Transverse colon (tissue), 4 donors: ENCODE results near the gene PKN1. TPM values are rescaled to one million over a fixed set of nuclear protein-coding genes. Genes with fewer than 3 reads are reported as not detected.

ENCODE experiments used
- DNase-seq: peaks from one replicate; pipeline ENCODE4 v3.0.0-alpha.2; 2019
- H3K27ac ChIP-seq, 4 donors: fragments of 200-600 bp; sonication (generic); 2 replicates each; pipeline ENCODE4 v1.5.1; 2016 to 2018; ENCODE audit warnings: inconsistent platforms in 4 of 4
- H3K27me3 ChIP-seq: fragments of 200-600 bp; sonication (generic); 2 replicates; pipeline ENCODE4 v1.5.1; 2017; ENCODE audit warnings: inconsistent platforms
- H3K36me3 ChIP-seq, 4 donors: fragments of 200-600 bp; sonication (generic); 2 replicates each; pipeline ENCODE4 v1.5.1; 2017 to 2019; ENCODE audit warnings: inconsistent platforms in 4 of 4
- H3K4me1 ChIP-seq, 4 donors: fragments of 200-600 bp; sonication (generic); 2 replicates each; pipeline ENCODE4 v1.5.1; 2017 to 2020; ENCODE audit warnings: inconsistent platforms in 4 of 4
- H3K4me3 ChIP-seq, 4 donors: fragments of 200-600 bp; sonication (generic); 1 replicate in 1 of 4; 2 replicates in 3 of 4; pipeline versions ENCODE4 v1.5.1 to v1.6.1; 2017 to 2019; ENCODE audit warnings: inconsistent platforms in 4 of 4
- H3K9me3 ChIP-seq, 2 donors: fragments of 200-600 bp; sonication (generic); 2 replicates each; pipeline ENCODE4 v1.5.1; 2017 to 2019; ENCODE audit warnings: inconsistent platforms in 2 of 2
- CTCF ChIP-seq, 5 experiments: fragments of 200-600 bp in 3 of 5; fragments of 450-650 bp in 2 of 5; sonication (generic) in 3 of 5; IDR thresholded peaks; 1 replicate in 2 of 5; 2 replicates in 3 of 5; pipeline ENCODE4 v1.5.1; 2016 to 2017; ENCODE audit warnings: antibody characterized with exemption in 5 of 5, inconsistent platforms in 3 of 5, mild to moderate bottlenecking in 2 of 5, moderate library complexity in 1 of 5
- EP300 ChIP-seq: sonication (generic); formaldehyde crosslinking; IDR thresholded peaks from one replicate; pipeline ENCODE4 v1.6.1; 2017; ENCODE audit warnings: antibody characterized with exemption, low read depth
- POLR2A ChIP-seq: fragments of 450-650 bp; IDR thresholded peaks from one replicate; pipeline ENCODE4 v1.6.1; 2016; ENCODE audit warnings: antibody characterized with exemption, mild to moderate bottlenecking, moderate library complexity
- POLR2AphosphoS5 ChIP-seq, 3 donors: sonication (generic); formaldehyde crosslinking; IDR thresholded peaks; one replicate each; pipeline ENCODE4 v1.6.1; 2016; ENCODE audit warnings: antibody characterized with exemption in 3 of 3
- WGBS, 2 donors: methylation state at CpG; one replicate each; pipeline ENCODE4 v1.1.5; 2018; ENCODE audit warnings: low coverage in 1 of 2; 5-methylcytosine and 5-hydroxymethylcytosine counted together
- in situ Hi-C, 4 donors: fragments of 200-750 bp; cut with MboI; loops; one replicate each; pipeline versions ENCODE4 v1.15.0 to v1.15.1; 2017; ENCODE audit warnings: low sequenced_read_pairs in 3 of 4, low pct_ligation_motif_present in 1 of 4, low pct_unique_long_range_greater_than_20kb in 1 of 4
- intact Hi-C: fragments of 100-400 bp; cut with DNase I; formaldehyde crosslinking; loops from one replicate; pipeline ENCODE4 v1.15.1; 2023; ENCODE audit warnings: low total_unique reads
- total RNA-seq, 4 donors: library from RNA; depleted of rRNA; stranded (reverse); fragments of >200 nt; gene quantifications; one replicate each; pipeline ENCODE4 v1.1.0, GENCODE V29; 2016

PKN1 gene
- total RNA-seq, 4 donors from 2014 or later = 29.1 to 129 (median 55.0) TPM

DNA sequence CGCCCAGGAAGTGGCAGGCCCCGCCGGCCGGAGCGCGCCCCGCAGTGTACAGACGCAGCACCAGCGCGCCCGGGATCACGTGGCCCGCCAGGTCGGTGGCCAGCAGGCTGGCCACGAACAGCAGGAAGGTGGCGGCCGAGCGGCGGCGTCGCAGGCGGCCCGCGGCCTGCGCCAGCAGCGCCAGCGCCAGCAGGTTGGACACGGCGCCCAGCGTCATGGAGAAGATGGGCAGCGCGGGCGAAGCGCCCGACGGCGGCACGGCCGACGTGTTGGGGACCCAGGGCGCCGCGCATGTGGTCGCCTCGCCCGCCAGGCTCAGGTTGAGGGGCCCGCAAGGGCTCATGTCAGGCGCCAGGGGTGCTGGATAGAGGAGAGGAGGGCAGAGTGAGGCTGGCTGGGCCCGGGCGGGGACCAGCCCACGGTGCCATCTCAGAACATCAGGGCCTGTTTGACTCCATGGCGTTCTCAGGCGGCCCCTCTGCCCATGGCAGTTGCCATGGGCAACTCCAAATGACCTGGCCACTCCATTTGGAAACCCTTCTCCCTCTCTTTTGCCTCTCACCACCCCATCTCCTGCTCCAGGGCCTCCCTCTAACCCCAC lies 41.0 kb downstream of the PKN1 start:
- Histone ChIP-seq H3K4me1 (peaks cover 19 to 43% (median 37%) of the 10 kb centered on the region in 4 donors), H3K36me3 (peaks cover 0 to 13% (median 0%) of the 10 kb centered on the region in 4 donors), H3K27ac (no peak overlapping the region), H3K9me3 (no peaks in the 10 kb centered on the region), H3K4me3 (peak overlapping the region in 1 of 4 donors; percentile 24), H3K27me3 (peaks cover 34% of the 10 kb centered on the region)
- intact Hi-C loops = loop anchor here (10.0 kb wide), 1 partner anchor 329 kb away; no protein-coding TSS in a partner anchor
- in situ Hi-C loops = loop anchor here in 1 of 4 donors (25.0 kb wide), 1 partner anchor 287 kb away; no protein-coding TSS in a partner anchor
- DNase-seq = peak; percentile 53
- 38% methylated on average over 31 of the region's 53 CpGs; no CpG with 5 or more reads in 1 of the 2 donors for WGBS, 2 donors
- no peak for TF ChIP-seq POLR2AphosphoS5 (IDR thresholded peaks at IDR 0.05)
- TF ChIP-seq EP300 = no peak
- TF ChIP-seq POLR2A = no peak
- no peak for TF ChIP-seq CTCF (IDR thresholded peaks at IDR 0.05)

DNA sequence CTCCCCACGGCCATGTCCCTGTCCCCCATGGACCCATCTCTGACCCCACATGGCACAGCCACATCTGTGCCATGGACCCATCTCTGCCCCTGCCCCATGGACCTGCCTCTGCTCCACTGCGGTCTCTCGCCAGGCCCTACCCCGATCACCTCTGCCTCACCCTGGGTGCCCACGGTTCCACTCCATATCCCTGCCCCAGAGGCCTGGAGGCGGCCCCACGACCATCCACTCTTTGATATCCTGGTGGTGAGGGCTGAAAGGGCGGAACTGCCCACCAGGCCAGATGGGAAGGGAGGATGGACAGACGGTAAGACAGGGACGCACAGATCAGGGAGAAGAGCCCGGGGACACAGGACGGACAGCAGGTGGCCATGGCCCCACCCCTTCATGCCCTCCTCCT lies 41.7 kb downstream of the PKN1 start:
- Histone ChIP-seq H3K4me3 (peak overlapping the region in 1 of 4 donors; percentile 3), H3K36me3 (peaks cover 0 to 19% (median 0%) of the 10 kb centered on the region in 4 donors), H3K27ac (peak overlapping the region in 1 of 4 donors; percentile 5), H3K27me3 (peaks cover 34% of the 10 kb centered on the region), H3K9me3 (no peaks in the 10 kb centered on the region), H3K4me1 (peaks cover 19 to 43% (median 37%) of the 10 kb centered on the region in 4 donors)
- TF ChIP-seq POLR2AphosphoS5 (IDR thresholded peaks at IDR 0.05) (no peak), POLR2A (peak; percentile 9), CTCF (IDR thresholded peaks at IDR 0.05) (no peak), EP300 (no peak)
- DNase-seq = no peak
- intact Hi-C loops (loop anchor here (10.0 kb wide), 1 partner anchor 330 kb away; no protein-coding TSS in a partner anchor), in situ Hi-C loops (loop anchor here in 1 of 4 donors (25.0 kb wide), 1 partner anchor 288 kb away; no protein-coding TSS in a partner anchor)
- WGBS, 2 donors = 32 to 43% methylated on average over 1 to 12 of the region's 12 CpGs

DNA sequence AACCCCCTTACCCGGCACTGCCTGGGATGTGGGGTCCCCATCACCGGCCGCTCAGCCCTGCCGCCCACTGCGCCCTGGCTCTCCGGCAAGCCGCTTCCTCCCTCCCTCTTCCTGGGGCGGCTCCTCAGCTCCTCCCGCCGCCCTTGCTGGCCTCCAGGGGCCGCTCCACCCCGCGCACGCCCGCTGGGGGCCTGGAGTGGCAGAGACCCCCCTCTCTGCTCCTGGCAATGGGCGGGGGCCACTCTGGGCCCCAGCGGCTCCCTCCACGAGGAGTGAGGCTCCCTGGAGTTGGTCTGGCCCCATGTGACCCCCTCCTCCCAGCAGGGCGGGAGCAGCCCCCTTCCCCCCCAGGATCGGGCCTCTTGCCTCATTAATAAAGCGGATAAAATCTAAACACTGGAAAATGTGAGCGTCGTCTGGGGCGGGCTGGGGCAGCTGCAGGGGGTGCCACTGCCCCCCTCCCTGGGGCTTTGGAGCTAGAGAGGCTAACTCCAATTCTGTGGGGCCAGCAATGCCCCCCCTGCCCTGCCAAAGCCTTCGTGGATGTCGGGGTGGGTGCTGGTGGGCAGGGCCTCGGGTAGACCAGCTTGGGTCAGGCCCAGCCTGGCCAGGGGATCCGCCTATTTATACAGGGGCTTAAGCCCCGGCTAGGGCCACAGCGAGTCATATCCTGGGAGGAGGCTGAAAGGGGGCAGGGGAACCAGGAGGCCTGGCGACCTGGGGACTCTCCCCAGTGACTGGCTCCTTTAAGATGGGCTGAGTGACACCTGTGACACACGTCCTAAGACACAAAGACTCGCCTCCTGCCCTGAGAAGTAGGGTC lies 42.4 kb downstream of the PKN1 start, which contains the start of gene PTGER1:
TSS of gene PTGER1 (minus strand) at position 104 of the 823 bp plus-strand sequence. CDS start 1,034 bp downstream, outside the sequence.
- Histone ChIP-seq H3K4me1 (peaks cover 19 to 43% (median 38%) of the 10 kb centered on the region in 4 donors), H3K27ac (peak within 1 kb of the TSS in 3 of 4 donors; percentile 5 to 43 (median 26)), H3K4me3 (peak within 1 kb of the TSS in 1 of 4 donors; percentile 24), H3K9me3 (no peaks in the 10 kb centered on the region), H3K36me3 (peaks cover 0 to 20% (median 0%) of the 10 kb centered on the region in 4 donors), H3K27me3 (peaks cover 34% of the 10 kb centered on the region)
- TF ChIP-seq POLR2A = no peak
- peak; percentile 40 to 54 (median 45) for TF ChIP-seq CTCF (IDR thresholded peaks at IDR 0.05)
- TF ChIP-seq POLR2AphosphoS5 (IDR thresholded peaks at IDR 0.05) = peak in 1 of 3 donors; percentile 5
- TF ChIP-seq EP300 = no peak
- in situ Hi-C loops (no loop called here), intact Hi-C loops (loop anchor here (10.0 kb wide), 1 partner anchor 331 kb away; no protein-coding TSS in a partner anchor)
- no peak for DNase-seq
- WGBS, 2 donors = 11% methylated on average over 31 of the region's 33 CpGs; no CpG with 5 or more reads in 1 of the 2 donors

- TF ChIP-seq CTCF (IDR thresholded peaks at IDR 0.05) = no peak
- TF ChIP-seq POLR2A = no peak
- TF ChIP-seq POLR2AphosphoS5 (IDR thresholded peaks at IDR 0.05) = no peak
- TF ChIP-seq EP300 = no peak
- peaks cover 34% of the 10 kb centered on the region for H3K27me3 ChIP-seq
- H3K4me1 ChIP-seq = peaks cover 19 to 43% (median 38%) of the 10 kb centered on the region in 4 donors
- H3K27ac ChIP-seq = peak overlapping the region in 2 of 4 donors; percentile 23 to 43
- in situ Hi-C loops = no loop called here
- H3K9me3 ChIP-seq = no peaks in the 10 kb centered on the region
- peaks cover 0 to 20% (median 0%) of the 10 kb centered on the region in 4 donors for H3K36me3 ChIP-seq
- intact Hi-C loops = loop anchor here (10.0 kb wide), 1 partner anchor 331 kb away; no protein-coding TSS in a partner anchor
- 86% methylated on average over 7 of the region's 7 CpGs; no CpG with 5 or more reads in 1 of the 2 donors for WGBS, 2 donors
- no peak for DNase-seq
- H3K4me3 ChIP-seq = no peak overlapping the region
Observed at GRCh38 chr19:14476327-14476672, 43.2 kb downstream of the PKN1 start.
